ENCODE data around the gene DNAL1. TPM values are rescaled to one million over a fixed set of nuclear protein-coding genes. Genes with fewer than 3 reads are reported as not detected.
A peak's percentile ranks its signal among the peaks of the same experiment; 100 is the strongest.

Gene DNAL1
- total and polyA plus RNA-seq, 10 of the 15 experiments (the other 5 are each of a cell fraction or from before 2014, with no cell fraction given) = 2.4 to 18.2 (median 7.4) TPM

DNA sequence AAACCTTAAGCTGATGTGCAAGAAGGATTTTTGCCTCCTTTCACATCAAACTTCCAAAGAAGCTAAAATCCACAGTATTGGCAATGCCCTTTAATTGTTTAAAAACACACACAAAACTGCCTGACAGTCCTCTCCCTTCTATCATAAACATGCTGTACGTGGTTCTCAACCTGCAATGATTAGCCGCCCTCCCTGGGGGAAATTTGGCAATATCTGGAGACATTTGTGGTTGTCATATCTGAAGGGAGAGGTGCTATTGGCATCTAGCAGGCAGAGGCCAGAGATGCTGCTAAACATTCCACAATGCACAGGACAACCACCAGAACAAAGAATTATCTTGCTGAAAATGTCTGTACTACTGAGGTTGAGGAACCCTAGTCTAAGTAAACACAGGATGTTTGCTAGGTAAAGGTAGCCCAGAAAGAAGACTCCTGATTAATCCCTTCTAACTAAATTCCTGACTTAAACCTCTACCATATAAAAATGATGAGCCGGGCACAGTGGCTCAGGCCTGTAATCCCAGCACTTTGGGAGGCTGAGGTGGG lies 31.3 kb upstream of the DNAL1 start:
- Histone ChIP-seq H3K27ac (ENCODE audit: control insufficient read depth, insufficient read depth) (no peak overlapping the region), H3K79me2 (ENCODE audit: control insufficient read depth, insufficient read depth, low read length) (no peaks in the 10 kb centered on the region), H4K20me1 (ENCODE audit: control insufficient read depth, insufficient read depth) (no peaks in the 10 kb centered on the region), H3K9me3 (replicated peaks; ENCODE audit: control insufficient read depth, insufficient read depth, low read length) (no peaks in the 10 kb centered on the region; the same call in 2 of the 3 replicates), H3K9ac (ENCODE audit: control insufficient read depth, insufficient read depth, low read length) (no peak overlapping the region), H3K4me1 (ENCODE audit: control insufficient read depth, insufficient read depth, low read length) (no peaks in the 10 kb centered on the region; the same call in 1 of the 2 replicates), H3K27me3 (replicated peaks in 1 of 2; ENCODE audit: control insufficient read depth in 2 of 2, insufficient read depth in 2 of 2, low read length in 1 of 2) (peaks cover 2 to 9% of the 10 kb centered on the region in 2 experiments; a peak in 2 of 4 replicates), H3K4me3 (no peak overlapping the region; the same call in 1 of the 2 replicates), H3K36me3 (ENCODE audit: control insufficient read depth in 2 of 2, insufficient read depth in 2 of 2, low read length in 1 of 2) (no peaks in the 10 kb centered on the region), H2AFZ (ENCODE audit: control insufficient read depth, low read depth, low read length) (no peak overlapping the region; the same call in 1 of the 2 replicates), H3K4me2 (ENCODE audit: control insufficient read depth, insufficient read depth) (peak overlapping the region; percentile 98; the same call in 1 of the 2 replicates)
- intact Hi-C loops (cut with micrococcal nuclease; ENCODE audit: unreplicated experiment) (no loop called here), in situ Hi-C loops (cut with MboI) (no loop called here)
- ATAC-seq (no peak), DNase-seq (ENCODE audit: low read depth, low spot score) (no peak), FAIRE-seq (peak; percentile 41)
- TF ChIP-seq NFYA (IDR thresholded peaks at IDR 0.05; ENCODE audit: borderline replicate concordance, low read depth, low read length) (no peak), TCF12 (IDR thresholded peaks at IDR 0.05; ENCODE audit: low read depth, low read length) (no peak), EED (IDR thresholded peaks at IDR 0.05; ENCODE audit: low read depth) (no peak), KAT2A (conservative IDR thresholded peaks at IDR 0.05; ENCODE audit: control insufficient read depth, low read depth, low read length) (no peak), SIX5 (IDR thresholded peaks at IDR 0.05; ENCODE audit: low read depth, low read length, severe bottlenecking) (no peak), CHD4 (IDR thresholded peaks at IDR 0.05) (no peak), BCL11A (IDR thresholded peaks at IDR 0.05; ENCODE audit: low read depth, low read length) (no peak), NR2C2 (IDR thresholded peaks at IDR 0.05; ENCODE audit: borderline replicate concordance, control insufficient read depth, insufficient read length, low read depth) (no peak), RAD51 (IDR thresholded peaks at IDR 0.05) (no peak), PML (IDR thresholded peaks at IDR 0.05; ENCODE audit: low read length) (no peak), TBL1XR1 (IDR thresholded peaks at IDR 0.05; ENCODE audit: low read depth, low read length) (no peak), JUNB (IDR thresholded peaks at IDR 0.05) (no peak)
- TF ChIP-seq, protein P1, sequence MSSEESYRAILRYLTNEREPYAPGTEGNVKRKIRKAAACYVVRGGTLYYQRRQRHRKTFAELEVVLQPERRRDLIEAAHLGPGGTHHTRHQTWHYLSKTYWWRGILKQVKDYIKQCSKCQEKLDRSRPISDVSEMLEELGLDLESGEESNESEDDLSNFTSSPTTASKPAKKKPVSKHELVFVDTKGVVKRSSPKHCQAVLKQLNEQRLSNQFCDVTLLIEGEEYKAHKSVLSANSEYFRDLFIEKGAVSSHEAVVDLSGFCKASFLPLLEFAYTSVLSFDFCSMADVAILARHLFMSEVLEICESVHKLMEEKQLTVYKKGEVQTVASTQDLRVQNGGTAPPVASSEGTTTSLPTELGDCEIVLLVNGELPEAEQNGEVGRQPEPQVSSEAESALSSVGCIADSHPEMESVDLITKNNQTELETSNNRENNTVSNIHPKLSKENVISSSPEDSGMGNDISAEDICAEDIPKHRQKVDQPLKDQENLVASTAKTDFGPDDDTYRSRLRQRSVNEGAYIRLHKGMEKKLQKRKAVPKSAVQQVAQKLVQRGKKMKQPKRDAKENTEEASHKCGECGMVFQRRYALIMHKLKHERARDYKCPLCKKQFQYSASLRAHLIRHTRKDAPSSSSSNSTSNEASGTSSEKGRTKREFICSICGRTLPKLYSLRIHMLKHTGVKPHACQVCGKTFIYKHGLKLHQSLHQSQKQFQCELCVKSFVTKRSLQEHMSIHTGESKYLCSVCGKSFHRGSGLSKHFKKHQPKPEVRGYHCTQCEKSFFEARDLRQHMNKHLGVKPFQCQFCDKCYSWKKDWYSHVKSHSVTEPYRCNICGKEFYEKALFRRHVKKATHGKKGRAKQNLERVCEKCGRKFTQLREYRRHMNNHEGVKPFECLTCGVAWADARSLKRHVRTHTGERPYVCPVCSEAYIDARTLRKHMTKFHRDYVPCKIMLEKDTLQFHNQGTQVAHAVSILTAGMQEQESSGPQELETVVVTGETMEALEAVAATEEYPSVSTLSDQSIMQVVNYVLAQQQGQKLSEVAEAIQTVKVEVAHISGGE (CRISPR knock-in tag; IDR thresholded peaks at IDR 0.05) = no peak
- SMC1A ChIA-PET (ENCODE audit: uncharacterized antibody, unreplicated experiment) = interaction anchor here (0.8 kb wide), 1 partner anchor 100 kb away, joined by 3 read pairs; no protein-coding TSS in a partner anchor
- BruUV-seq (replicated peaks) = no TSS peak
- 76% methylated on average over 3 of the region's 3 CpGs for WGBS (ENCODE audit: insufficient coverage, insufficient replicate concordance, low lambda C conversion rate, missing lambda C conversion rate)
- POLR2A ChIA-PET = interaction anchor here (1.2 kb wide), 1 partner anchor 43 kb away, joined by 4 read pairs; no protein-coding TSS in a partner anchor
- CTCF ChIA-PET = interaction anchor here (0.5 to 2.1 kb wide), 7 partner anchors 17 to 105 kb away, joined by 3 to 6 read pairs (median 3); partner anchors contain the start of gene ACOT2
- RAD21 ChIA-PET (ENCODE audit: unreplicated experiment) = no interaction called here

Measured in GM12878 (cell line).